ENCODE data around the gene DTNBP1.

DTNBP1 gene

GRCh38 chr6:15623276-15624116 lies 39.3 kb downstream of the DTNBP1 start:
- no peak for DNase-seq

GRCh38 chr6:15622045-15622740 lies 40.6 kb downstream of the DTNBP1 start:
- DNase-seq, result no peak

- no peak for DNase-seq
These were observed 41.4 kb downstream of the DTNBP1 start for GRCh38 chr6:15621203-15622044.

GRCh38 chr6:15620611-15621010 lies 42.2 kb downstream of the DTNBP1 start:
- no peak for DNase-seq

- no peak for DNase-seq
These were observed 43.5 kb downstream of the DTNBP1 start for GRCh38 chr6:15619330-15619729.

GRCh38 chr6:15618685-15619084 lies 44.1 kb downstream of the DTNBP1 start:
- DNase-seq, result no peak

- DNase-seq, result no peak
These were observed 46.6 kb downstream of the DTNBP1 start for GRCh38 chr6:15616261-15616660.

GRCh38 chr6:15615802-15616201 lies 47.0 kb downstream of the DTNBP1 start:
- DNase-seq, result no peak

GRCh38 chr6:15614277-15614676 lies 48.6 kb downstream of the DTNBP1 start:
- DNase-seq, result no peak

GRCh38 chr6:15608396-15608795 lies 54.4 kb downstream of the DTNBP1 start:
- DNase-seq, result no peak

GRCh38 chr6:15607603-15608002 lies 55.2 kb downstream of the DTNBP1 start:
- DNase-seq, result no peak

- no peak for DNase-seq
These were observed 56.5 kb downstream of the DTNBP1 start for GRCh38 chr6:15606347-15606746.

GRCh38 chr6:15604843-15605242 lies 58.0 kb downstream of the DTNBP1 start:
- DNase-seq, result no peak

- DNase-seq, result no peak
These were observed 60.7 kb downstream of the DTNBP1 start for GRCh38 chr6:15602154-15602553.

GRCh38 chr6:15598273-15598798 lies 64.5 kb downstream of the DTNBP1 start:
- no peak for DNase-seq

GRCh38 chr6:15596186-15596896 lies 66.5 kb downstream of the DTNBP1 start:
- no peak for DNase-seq

GRCh38 chr6:15595461-15596173 lies 67.2 kb downstream of the DTNBP1 start:
- no peak for DNase-seq

- no peak for DNase-seq
These were observed 68.1 kb downstream of the DTNBP1 start for GRCh38 chr6:15594512-15595259.

GRCh38 chr6:15593798-15594197 lies 69.0 kb downstream of the DTNBP1 start:
- no peak for DNase-seq

- DNase-seq, result no peak
These were observed 70.2 kb downstream of the DTNBP1 start for GRCh38 chr6:15592610-15593009.
